ENCODE measurements around the gene GSTP1. TPM values are rescaled to one million over a fixed set of nuclear protein-coding genes. Genes with fewer than 3 reads are reported as not detected.
A peak's percentile ranks its signal among the peaks of the same experiment; 100 is the strongest.

The GSTP1 gene
- total and polyA plus RNA-seq, 2 of the 8 experiments (the other 6 are each of a cell fraction or from before 2014, with no cell fraction given) = 1,454 to 3,329 TPM

GRCh38 chr11:67572305-67572704 is 11.3 kb upstream of the GSTP1 start:
- Histone ChIP-seq H3K4me3 (ENCODE audit: extremely low read depth in 1 of 4, insufficient read depth in 2 of 4, low read depth in 3 of 4, low read length in 4 of 4) (no peak overlapping the region), H3K18ac (ENCODE audit: extremely low read depth, low read length) (no peak overlapping the region), H2AK5ac (ENCODE audit: low read depth, low read length) (no peak overlapping the region), H3K4me1 (replicated peaks in 1 of 4; ENCODE audit: control insufficient read depth in 3 of 4, insufficient read depth in 4 of 4, low read length in 3 of 4) (peaks cover 0 to 1% (median 0%) of the 10 kb centered on the region in 4 experiments; a peak in 1 of 7 replicates), H4K5ac (ENCODE audit: insufficient read length, low read depth, low read length) (no peak overlapping the region), H3K4me2 (ENCODE audit: insufficient read depth in 1 of 2, low read depth in 2 of 2, low read length in 2 of 2) (no peak overlapping the region), H2BK12ac (ENCODE audit: low read depth, low read length) (no peak overlapping the region), H4K91ac (replicated peaks; ENCODE audit: insufficient read length, low read length) (no peak overlapping the region), H4K8ac (ENCODE audit: extremely low read depth, insufficient read depth, low read length) (no peak overlapping the region), H3K4ac (replicated peaks; ENCODE audit: insufficient read length, low read depth, low read length) (no peak overlapping the region), H2BK20ac (ENCODE audit: low read length) (no peak overlapping the region), H4K20me1 (replicated peaks in 1 of 2; ENCODE audit: control insufficient read depth in 1 of 2, insufficient read depth in 2 of 2, low read length in 2 of 2) (no peaks in the 10 kb centered on the region), H3K23ac (ENCODE audit: insufficient read length) (no peak overlapping the region), H3K79me1 (ENCODE audit: low read depth, low read length) (no peaks in the 10 kb centered on the region), H3K14ac (ENCODE audit: insufficient read length) (no peak overlapping the region), H3K27me3 (replicated peaks in 1 of 4; ENCODE audit: control insufficient read depth in 3 of 4, extremely low read depth in 1 of 4, insufficient read depth in 3 of 4, low read length in 3 of 4) (no peaks in the 10 kb centered on the region; a peak in 1 of 7 replicates), H2BK15ac (ENCODE audit: low read length) (no peak overlapping the region), H3K27ac (ENCODE audit: low read depth, low read length) (no peak overlapping the region), H3K56ac (replicated peaks; ENCODE audit: insufficient read length, low read depth, low read length) (no peak overlapping the region), H3K79me2 (ENCODE audit: control insufficient read depth in 1 of 2, insufficient read depth in 2 of 2, low read length in 2 of 2) (no peaks in the 10 kb centered on the region), H2BK120ac (replicated peaks; ENCODE audit: low read depth, low read length) (no peak overlapping the region), H3K9me3 (ENCODE audit: insufficient read depth in 2 of 2, low read depth in 1 of 2, low read length in 1 of 2) (peaks cover 0 to 4% of the 10 kb centered on the region in 2 experiments; a peak in 1 of 4 replicates), H2BK5ac (ENCODE audit: low read depth, low read length) (no peak overlapping the region), H3K36me3 (ENCODE audit: control insufficient read depth in 2 of 4, insufficient read depth in 4 of 4, low read length in 3 of 4) (no peaks in the 10 kb centered on the region), H2AFZ (ENCODE audit: low read length) (no peak overlapping the region), H3K23me2 (ENCODE audit: low read depth, low read length) (no peaks in the 10 kb centered on the region), H3K9ac (replicated peaks in 1 of 4; ENCODE audit: extremely low read depth in 1 of 4, low read depth in 3 of 4, low read length in 3 of 4) (no peak overlapping the region)
- ChIA-PET CTCF (ENCODE audit: partially characterized antibody) (interaction anchor here (0.8 to 10.9 kb wide), 24 partner anchors 11 to 221 kb away, joined by 3 to 97 read pairs (median 4); partner anchors contain the start of gene GSTP1), POLR2A (ENCODE audit: partially characterized antibody) (interaction anchor here (1.0 to 3.9 kb wide), 6 partner anchors 12 to 56 kb away, joined by 3 to 35 read pairs (median 4); partner anchors contain the start of gene GSTP1)
- WGBS, 2 experiments (ENCODE audit: extremely low coverage in 1 of 2, insufficient coverage in 1 of 2, insufficient read length in 1 of 2, insufficient replicate concordance in 2 of 2, low coverage in 1 of 2, low lambda C conversion rate in 2 of 2, missing lambda C conversion rate in 1 of 2) = 48% methylated on average over 5 of the region's 5 CpGs; no CpG with 5 or more reads in 1 of the 2 experiments
- FAIRE-seq (no peak), DNase-seq (ENCODE audit: low read depth in 1 of 2, low spot score in 2 of 2) (no peak)
- TF ChIP-seq EGR1 (IDR thresholded peaks at IDR 0.05; ENCODE audit: borderline replicate concordance, low read depth, low read length) (peak; percentile 51; the same call in 1 of the 2 replicates), E2F6 (IDR thresholded peaks at IDR 0.05) (peak; percentile 93), SAP30 (IDR thresholded peaks at IDR 0.05; ENCODE audit: insufficient read depth, insufficient replicate concordance, low read length) (no peak), MAX (IDR thresholded peaks at IDR 0.05) (peak; percentile 79)
